Omental fat pad (tissue), 4 donors: ENCODE measurements around the gene AKAP1. TPM values are rescaled to one million over a fixed set of nuclear protein-coding genes. Genes with fewer than 3 reads are reported as not detected.
A peak's percentile ranks its signal among the peaks of the same experiment; 100 is the strongest.

ENCODE experiments used
- ATAC-seq: fragments of 150-250 bp; one replicate; pipeline ENCODE4 v1.9.1; 2016; ENCODE audit warnings: mild to moderate bottlenecking, moderate library complexity; ENCODE audit not compliant: low FRiP score
- DNase-seq: peaks from one replicate; pipeline ENCODE4 v3.0.0-alpha.2; 2019; ENCODE audit warnings: low spot score
- total RNA-seq, 4 donors: library from RNA; depleted of rRNA; stranded (reverse); fragments of >200 nt; gene quantifications; one replicate each; pipeline ENCODE4 v1.1.0, GENCODE V29; 2016
- TF ChIP-seq, protein P1 (sequence below), 3 donors: fragments of 450-650 bp; IDR thresholded peaks; one replicate each; pipeline ENCODE4 v1.5.1; 2016 to 2017; ENCODE audit warnings: antibody characterized with exemption in 3 of 3, mild to moderate bottlenecking in 3 of 3, moderate library complexity in 2 of 3

The AKAP1 gene
- total RNA-seq, 4 donors from 2014 or later = 29.4 to 89.0 (median 36.1) TPM

DNA sequence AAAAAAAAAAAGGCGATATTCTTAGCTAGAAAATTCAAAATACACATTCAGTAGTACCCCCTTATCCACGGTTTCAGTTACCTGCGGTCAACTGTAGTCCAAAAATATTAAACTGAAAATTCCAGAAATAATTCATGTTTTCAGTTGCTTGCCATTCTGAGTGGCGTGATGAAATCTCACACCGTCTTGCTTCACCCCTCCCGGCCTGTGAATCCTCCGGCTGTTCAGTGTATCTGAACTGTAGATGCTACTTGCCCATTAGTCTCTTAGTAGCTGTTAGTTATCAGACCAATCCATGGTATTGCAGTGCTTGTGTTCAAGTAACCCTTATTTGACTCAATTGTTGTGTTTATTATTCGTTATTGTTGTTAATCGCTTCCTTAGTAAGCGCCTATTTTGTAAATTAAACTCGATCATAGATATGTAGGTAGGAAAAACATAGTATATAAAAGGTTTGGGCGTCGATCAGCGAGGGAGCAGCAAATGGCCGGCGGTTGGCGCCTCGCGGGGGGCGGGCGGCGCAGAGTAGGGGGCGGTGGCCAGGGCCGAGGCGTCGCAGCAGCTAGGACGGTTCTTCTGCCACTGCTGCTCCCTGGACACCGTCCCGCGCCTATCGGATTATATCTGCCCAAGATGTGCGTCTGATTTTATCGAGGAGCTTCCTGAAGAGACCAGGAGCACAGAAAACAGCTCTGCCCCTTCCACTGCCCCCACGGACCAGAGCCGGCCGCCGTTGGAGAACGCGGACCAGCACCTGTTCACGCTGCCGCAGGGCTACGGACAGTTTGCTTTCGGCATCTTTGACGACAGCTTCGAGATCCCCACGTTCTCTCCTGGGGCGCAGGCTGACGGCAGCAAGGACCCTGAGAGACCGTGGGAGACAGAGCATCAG lies 39.8 kb upstream of the AKAP1 start:
- TF ChIP-seq, protein P1, sequence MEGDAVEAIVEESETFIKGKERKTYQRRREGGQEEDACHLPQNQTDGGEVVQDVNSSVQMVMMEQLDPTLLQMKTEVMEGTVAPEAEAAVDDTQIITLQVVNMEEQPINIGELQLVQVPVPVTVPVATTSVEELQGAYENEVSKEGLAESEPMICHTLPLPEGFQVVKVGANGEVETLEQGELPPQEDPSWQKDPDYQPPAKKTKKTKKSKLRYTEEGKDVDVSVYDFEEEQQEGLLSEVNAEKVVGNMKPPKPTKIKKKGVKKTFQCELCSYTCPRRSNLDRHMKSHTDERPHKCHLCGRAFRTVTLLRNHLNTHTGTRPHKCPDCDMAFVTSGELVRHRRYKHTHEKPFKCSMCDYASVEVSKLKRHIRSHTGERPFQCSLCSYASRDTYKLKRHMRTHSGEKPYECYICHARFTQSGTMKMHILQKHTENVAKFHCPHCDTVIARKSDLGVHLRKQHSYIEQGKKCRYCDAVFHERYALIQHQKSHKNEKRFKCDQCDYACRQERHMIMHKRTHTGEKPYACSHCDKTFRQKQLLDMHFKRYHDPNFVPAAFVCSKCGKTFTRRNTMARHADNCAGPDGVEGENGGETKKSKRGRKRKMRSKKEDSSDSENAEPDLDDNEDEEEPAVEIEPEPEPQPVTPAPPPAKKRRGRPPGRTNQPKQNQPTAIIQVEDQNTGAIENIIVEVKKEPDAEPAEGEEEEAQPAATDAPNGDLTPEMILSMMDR (IDR thresholded peaks at IDR 0.05) = no peak
- ATAC-seq = no peak
- no peak for DNase-seq

DNA sequence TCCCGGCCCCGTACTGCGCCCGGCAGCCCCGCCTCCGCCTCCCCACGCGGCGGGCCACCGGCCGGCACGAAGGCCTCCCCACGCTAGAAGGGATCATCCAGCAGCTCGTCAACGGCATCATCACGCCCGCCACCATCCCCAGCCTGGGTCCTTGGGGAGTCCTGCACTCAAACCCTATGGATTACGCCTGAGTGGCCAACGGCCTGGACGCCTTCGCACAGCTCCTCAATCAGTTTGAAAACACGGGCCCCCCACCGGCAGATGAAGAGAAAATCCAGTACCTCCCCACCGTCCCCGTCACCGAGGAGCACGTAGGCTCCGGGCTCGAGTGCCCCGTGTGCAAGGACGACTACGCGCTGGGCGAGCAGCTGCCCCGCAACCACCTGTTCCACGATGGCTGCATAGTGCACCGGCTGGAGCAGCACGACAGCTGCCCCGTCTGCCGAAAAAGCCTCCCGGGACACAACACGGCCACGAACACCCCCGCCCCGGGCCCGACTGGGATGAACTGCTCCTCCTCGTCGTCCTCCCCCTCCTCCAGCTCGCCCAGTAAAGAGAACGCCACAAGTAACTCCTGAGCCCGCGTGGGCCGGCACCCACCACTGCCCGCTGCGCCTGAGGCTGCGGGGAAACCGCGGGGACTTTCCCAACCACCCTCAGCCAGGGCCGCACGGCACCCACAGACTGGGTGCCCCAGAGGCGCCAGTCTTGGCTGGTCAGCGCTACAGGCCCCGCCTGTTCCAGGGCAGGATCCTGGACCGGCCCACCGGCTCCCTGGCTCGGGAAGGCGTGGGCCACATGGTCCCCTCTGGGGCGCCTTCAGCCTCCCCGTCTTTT lies 39.0 kb upstream of the AKAP1 start:
- TF ChIP-seq, protein P1 (IDR thresholded peaks at IDR 0.05) = no peak
- DNase-seq (no peak), ATAC-seq (peak; percentile 73)

DNA sequence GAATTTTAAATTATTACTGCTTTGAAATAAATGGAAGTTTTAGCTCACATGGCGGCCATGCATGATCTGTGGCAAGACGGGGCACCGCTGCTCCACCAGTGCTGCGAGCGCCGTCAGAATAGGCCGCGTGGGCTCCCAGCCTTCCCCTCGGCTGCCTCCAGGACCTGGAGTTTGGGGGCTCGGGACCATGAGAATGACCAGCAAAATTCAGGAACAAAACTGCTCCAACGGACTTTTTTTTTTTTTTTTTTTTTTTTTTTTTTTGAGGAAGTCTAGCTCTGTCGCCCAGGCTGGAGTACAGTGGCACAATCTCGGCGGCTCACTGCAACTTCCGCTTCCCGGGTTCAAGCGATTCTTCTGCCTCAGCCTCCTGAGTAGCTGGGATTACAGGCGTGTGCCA lies 38.3 kb upstream of the AKAP1 start:
- no peak for DNase-seq
- TF ChIP-seq, protein P1 (IDR thresholded peaks at IDR 0.05) = no peak
- no peak for ATAC-seq

DNA sequence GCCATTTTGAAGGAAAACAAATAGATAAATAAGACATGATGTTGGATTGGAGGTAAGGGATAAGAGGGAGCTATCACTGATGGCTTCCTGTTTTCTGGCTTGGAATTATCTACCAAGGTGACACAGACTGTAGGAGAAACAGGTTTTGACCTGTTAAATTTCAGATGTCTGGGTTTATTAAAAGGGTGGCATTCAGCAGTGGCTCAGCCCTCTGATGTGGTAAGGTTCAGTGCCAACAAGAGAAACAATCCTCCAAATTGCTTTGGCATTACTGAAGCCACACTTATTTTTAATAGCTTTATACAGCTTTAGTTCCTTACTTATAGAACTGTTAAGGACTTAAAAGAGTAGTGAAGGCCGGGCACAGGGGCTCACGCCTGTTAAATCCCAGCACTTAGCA lies 37.0 kb upstream of the AKAP1 start:
- ATAC-seq = no peak
- TF ChIP-seq, protein P1 (IDR thresholded peaks at IDR 0.05) = no peak
- DNase-seq = no peak

DNA sequence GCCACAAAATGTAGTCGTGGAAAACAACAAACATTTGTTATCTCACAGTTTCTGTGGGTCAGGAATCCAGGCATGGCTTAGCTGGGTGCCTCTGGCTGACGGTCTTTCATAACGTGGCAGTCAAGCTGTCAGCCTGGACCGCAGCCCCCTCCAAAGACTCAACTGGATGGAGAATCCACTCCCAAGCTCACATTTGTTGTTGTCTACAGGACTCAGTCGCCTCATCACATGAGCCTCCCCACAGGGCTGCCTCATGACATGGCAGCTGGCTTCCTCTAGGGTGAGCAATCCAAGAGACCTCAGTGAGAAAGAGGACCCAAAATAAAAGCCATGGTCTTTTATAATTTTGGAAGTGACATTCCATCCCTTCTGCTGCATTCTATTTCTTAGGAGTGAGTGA lies 34.7 kb upstream of the AKAP1 start:
- ATAC-seq (no peak), DNase-seq (no peak)
- TF ChIP-seq, protein P1 (IDR thresholded peaks at IDR 0.05) = no peak

DNA sequence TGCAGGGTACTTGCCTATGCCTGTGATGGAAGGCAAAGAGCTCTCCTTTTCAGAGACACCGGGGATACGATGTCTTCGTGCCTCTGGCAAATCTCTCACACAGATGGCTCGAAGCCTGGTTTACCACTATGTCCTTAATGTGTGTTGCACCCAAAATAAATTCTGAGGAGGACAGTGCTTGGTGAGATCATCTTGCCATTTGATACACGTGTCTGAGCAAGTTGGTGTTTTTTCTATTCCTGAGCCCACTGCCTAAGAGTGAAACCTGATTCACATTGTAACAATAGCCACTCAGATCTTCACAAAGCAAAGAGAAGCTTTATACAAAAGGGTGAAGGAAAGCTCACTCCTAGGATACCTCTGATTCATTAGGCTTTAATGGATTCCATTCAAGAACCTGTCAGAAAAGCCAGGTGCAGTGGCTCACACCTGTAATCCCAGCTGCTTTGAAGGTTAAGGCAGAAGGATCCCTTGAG lies 33.1 kb upstream of the AKAP1 start:
- no peak for ATAC-seq
- no peak for DNase-seq
- TF ChIP-seq, protein P1 (IDR thresholded peaks at IDR 0.05) = no peak
